GM12875 (cell line): ENCODE results near the gene GPR21.

ENCODE experiments used
- H3K4me3 ChIP-seq: one replicate; pipeline ENCODE4 v1.5.1; 2011; ENCODE audit warnings: low read depth, low read length, control low read depth
- TF ChIP-seq, protein P1 (sequence below): IDR thresholded peaks from 2 replicates; pipeline ENCODE4 v1.5.1; 2011; ENCODE audit warnings: low read depth, mild to moderate bottlenecking, control low read depth, inconsistent platforms, low read length, moderate library complexity, borderline replicate concordance; ENCODE audit not compliant: insufficient read depth

GPR21 gene

GRCh38 chr9:123053046-123053445, 19.6 kb downstream of the GPR21 start:
- TF ChIP-seq, protein P1, sequence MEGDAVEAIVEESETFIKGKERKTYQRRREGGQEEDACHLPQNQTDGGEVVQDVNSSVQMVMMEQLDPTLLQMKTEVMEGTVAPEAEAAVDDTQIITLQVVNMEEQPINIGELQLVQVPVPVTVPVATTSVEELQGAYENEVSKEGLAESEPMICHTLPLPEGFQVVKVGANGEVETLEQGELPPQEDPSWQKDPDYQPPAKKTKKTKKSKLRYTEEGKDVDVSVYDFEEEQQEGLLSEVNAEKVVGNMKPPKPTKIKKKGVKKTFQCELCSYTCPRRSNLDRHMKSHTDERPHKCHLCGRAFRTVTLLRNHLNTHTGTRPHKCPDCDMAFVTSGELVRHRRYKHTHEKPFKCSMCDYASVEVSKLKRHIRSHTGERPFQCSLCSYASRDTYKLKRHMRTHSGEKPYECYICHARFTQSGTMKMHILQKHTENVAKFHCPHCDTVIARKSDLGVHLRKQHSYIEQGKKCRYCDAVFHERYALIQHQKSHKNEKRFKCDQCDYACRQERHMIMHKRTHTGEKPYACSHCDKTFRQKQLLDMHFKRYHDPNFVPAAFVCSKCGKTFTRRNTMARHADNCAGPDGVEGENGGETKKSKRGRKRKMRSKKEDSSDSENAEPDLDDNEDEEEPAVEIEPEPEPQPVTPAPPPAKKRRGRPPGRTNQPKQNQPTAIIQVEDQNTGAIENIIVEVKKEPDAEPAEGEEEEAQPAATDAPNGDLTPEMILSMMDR, result no peak
- no peak overlapping the region for H3K4me3 ChIP-seq

DNA sequence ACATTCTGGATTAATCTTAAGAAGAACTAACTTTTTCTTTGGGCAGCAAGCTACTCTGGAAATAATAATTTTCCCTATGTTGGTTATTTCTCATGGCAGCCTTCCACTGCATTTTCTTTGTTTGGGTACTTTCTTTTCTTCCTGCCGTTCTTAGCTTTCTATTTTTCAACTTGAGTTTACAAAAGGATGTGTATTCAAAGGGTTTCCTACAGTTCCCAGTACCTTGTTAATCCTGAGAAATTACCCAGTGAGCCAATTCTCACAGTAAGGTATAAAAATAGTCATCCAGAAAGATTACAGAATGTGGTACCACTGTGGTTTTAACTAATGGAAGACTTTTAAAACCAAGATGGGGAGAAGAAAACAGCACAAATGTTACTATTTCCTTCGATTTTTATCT, 20.2 kb downstream of the GPR21 start:
- TF ChIP-seq, protein P1, result no peak

DNA sequence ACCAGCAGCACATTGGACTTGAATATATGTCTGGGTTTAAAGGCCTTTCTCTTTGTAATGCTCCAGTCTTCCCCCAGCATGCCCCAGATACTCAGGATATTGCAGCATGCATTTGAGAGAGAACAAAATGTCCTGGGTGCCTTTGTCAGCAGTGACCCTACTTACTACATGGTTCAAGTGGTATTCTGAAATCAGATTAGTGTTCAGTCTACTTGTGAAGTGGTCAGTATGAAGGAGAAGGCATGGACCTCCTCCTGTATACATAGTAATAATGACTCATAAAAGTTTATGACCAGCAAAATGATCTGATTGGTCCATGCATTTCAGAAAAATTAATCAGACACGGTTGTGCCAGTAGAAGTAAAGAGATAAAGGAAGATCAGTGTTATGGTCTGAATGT, 25.4 kb downstream of the GPR21 start:
- TF ChIP-seq, protein P1, result no peak
- no peak overlapping the region for H3K4me3 ChIP-seq

More for the DNA sequence above, 20.2 kb downstream of the GPR21 start:
- no peak overlapping the region for H3K4me3 ChIP-seq

DNA sequence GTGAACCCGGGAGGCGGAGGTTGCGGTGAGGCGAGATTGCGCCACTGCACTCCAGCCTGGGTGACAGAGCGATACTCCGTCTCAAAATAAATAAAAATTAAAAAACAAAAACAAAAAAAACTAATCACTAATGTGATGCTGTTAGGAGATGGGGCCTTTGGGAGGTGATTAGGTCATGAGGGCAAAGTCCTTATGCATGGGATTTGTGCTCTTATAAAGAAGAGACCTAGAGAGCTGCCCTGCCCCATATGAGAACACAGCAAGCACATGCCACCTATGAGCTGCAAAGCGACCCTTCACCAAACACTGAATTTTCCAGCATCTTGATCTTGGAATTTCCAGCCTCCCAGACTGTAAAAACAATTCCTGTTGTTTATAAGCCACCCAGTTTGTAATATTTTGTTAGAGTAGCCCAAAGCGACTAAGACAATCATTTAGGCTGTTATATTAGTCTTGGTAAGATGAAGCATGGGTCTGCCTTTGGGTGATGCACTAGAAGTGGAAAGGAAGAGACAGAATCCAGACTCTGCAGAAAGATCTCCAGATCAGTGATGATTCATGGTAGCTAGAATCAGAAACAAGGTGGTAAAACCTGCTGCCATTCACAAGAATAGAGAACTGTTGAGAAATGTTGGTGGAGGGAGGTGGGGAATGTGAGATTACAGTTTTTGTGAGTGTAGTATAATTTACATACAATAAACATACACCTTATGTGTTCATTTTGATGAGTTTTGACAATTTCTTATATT, 26.2 kb downstream of the GPR21 start:
- TF ChIP-seq, protein P1, result no peak
- no peak overlapping the region for H3K4me3 ChIP-seq

DNA sequence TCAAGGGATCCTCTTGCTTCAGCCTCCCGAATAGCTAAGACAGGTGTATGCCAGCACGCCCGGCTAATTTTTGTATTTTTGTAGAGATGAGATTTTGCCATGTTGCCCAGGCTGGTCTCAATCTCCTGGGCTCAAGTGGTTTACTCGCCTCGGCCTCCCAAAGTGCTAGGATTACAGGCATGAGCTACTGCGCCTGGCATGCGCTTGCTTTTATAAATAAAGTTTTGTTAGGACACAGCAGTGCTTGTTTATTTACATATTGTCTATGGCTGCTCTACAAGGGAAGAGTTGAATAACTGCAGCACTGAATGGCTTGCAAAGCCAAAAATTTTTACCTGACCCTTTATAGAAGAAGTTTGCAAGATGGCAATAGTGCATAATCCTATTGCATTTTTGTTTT, 27.7 kb downstream of the GPR21 start:
- H3K4me3 ChIP-seq, result no peak overlapping the region
- TF ChIP-seq, protein P1, result no peak

- TF ChIP-seq, protein P1, result no peak
- no peak overlapping the region for H3K4me3 ChIP-seq
Measured at GRCh38 chr9:123062351-123063176, 29.1 kb downstream of the GPR21 start.

GRCh38 chr9:123063177-123063598, 29.7 kb downstream of the GPR21 start:
- TF ChIP-seq, protein P1, result no peak
- no peak overlapping the region for H3K4me3 ChIP-seq
